Measurements from ENCODE around the gene OR1N1. TPM values are rescaled to one million over a fixed set of nuclear protein-coding genes. Genes with fewer than 3 reads are reported as not detected.

The OR1N1 gene
- total RNA-seq, 1 experiment from 2014 or later = not detected

Other genes with a start within 250 kb of the OR1N1 start
- 1.5 and 1.9 TPM in 2 replicates for gene PTGS1, start 156.3 kb downstream of the OR1N1 start, total RNA-seq (2014; rRNA removed; shearing (Covaris generic))
- gene OR1J1, start 49.4 kb downstream of the OR1N1 start, total RNA-seq (2014; rRNA removed; shearing (Covaris generic)) = not detected in 2 replicates
- gene OR1J2, start 16.5 kb downstream of the OR1N1 start, total RNA-seq (2014; rRNA removed; shearing (Covaris generic)) = 0.22 TPM in 1 of 2 replicates, not detected in the other
- gene OR1J4, start 8.2 kb downstream of the OR1N1 start, total RNA-seq (2014; rRNA removed; shearing (Covaris generic)) = not detected in 2 replicates
- gene OR1N2, start 25.8 kb upstream of the OR1N1 start, total RNA-seq (2014; rRNA removed; shearing (Covaris generic)) = not detected in 2 replicates
- gene OR1L8, start 56.1 kb upstream of the OR1N1 start, total RNA-seq (2014; rRNA removed; shearing (Covaris generic)) = 0.27 TPM in 1 of 2 replicates, not detected in the other
- not detected in 2 replicates for gene OR1Q1, start 87.4 kb upstream of the OR1N1 start, total RNA-seq (2014; rRNA removed; shearing (Covaris generic))
- not detected in 2 replicates for gene OR1B1, start 130.3 kb upstream of the OR1N1 start, total RNA-seq (2014; rRNA removed; shearing (Covaris generic))
- gene OR1L1, start 134.4 kb upstream of the OR1N1 start, total RNA-seq (2014; rRNA removed; shearing (Covaris generic)) = not detected in 2 replicates
- not detected in 2 replicates for gene OR1L3, start 147.8 kb upstream of the OR1N1 start, total RNA-seq (2014; rRNA removed; shearing (Covaris generic))
- not detected in 2 replicates for gene OR1L4, start 196.7 kb upstream of the OR1N1 start, total RNA-seq (2014; rRNA removed; shearing (Covaris generic))
- gene OR1L6, start 215.0 kb upstream of the OR1N1 start, total RNA-seq (2014; rRNA removed; shearing (Covaris generic)) = not detected in 2 replicates